ENCODE measurements around the gene PRRC2B.

The PRRC2B gene

DNA sequence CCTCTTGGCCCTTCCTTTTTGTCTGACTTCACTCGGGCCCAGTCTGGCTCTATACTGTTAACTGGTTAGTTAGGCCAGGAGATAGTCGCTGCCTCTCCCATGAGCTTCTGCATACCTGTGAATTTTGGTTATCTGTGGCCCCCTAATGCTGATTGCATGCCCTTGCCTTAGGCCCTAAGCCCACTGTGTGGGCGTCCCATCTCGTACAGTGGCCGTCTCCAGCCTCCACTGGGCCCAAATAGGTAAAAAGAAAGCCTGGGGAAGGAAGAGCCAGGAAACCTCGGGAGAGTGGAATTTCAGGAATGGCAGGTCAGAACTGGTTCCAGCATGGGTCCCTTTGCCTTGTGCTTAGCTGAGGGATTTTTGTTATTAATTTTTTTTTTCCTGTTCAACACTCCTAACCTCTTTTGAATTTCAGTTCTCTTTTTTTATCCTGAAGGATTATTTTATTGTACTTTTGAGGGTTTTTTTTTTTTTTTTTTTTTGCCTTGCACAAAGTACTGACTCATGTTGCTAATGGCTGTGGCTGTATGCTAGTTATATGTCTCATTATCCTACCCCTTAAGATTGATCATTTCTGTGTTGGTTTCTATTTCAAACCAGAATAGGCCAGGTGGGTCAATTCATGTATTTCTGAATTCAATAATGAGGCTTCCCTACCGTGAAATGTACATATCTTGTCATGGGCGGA, 3.4 kb downstream of the PRRC2B start:
- H3K4me3 ChIP-seq (ENCODE audit: low read depth, low read length): peak overlapping the region; percentile 68
- DNase-seq (ENCODE audit: low read depth): no peak
- in situ Hi-C loops (cut with HindIII; ENCODE audit: low sequenced_read_pairs): no loop called here
- no peak for TF ChIP-seq CTCF (IDR thresholded peaks at IDR 0.05; ENCODE audit: low read depth, low read length, missing control alignments)

DNA sequence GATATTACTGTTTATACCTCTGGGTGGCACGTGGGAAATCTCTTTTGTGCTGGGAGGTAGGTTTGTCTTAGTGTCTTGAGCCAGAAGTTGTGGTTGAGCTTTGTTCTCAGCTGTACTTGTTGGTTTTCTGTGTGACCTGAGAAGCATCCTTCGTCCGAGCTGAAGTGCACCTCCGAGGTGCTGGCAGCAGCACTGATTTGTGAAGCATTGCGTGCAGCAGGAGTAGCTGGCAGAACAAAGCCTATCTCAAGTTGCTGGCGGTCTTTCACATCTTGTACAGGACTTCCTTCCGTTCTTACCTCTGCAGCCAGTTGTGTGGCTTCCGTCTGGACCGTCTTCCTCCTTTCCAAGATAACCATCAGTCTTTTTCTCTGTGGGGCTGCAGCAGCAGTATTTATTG, 4.3 kb downstream of the PRRC2B start:
- peak overlapping the region; percentile 18 for H3K4me3 ChIP-seq (ENCODE audit: low read depth, low read length)
- DNase-seq (ENCODE audit: low read depth): no peak
- TF ChIP-seq CTCF (IDR thresholded peaks at IDR 0.05; ENCODE audit: low read depth, low read length, missing control alignments): no peak
- in situ Hi-C loops (cut with HindIII; ENCODE audit: low sequenced_read_pairs): no loop called here

GRCh38 chr9:131399972-131400371, 6.1 kb downstream of the PRRC2B start:
- in situ Hi-C loops (cut with HindIII; ENCODE audit: low sequenced_read_pairs): no loop called here
- no peak for TF ChIP-seq CTCF (IDR thresholded peaks at IDR 0.05; ENCODE audit: low read depth, low read length, missing control alignments)
- H3K4me3 ChIP-seq (ENCODE audit: low read depth, low read length): no peak overlapping the region
- no peak for DNase-seq (ENCODE audit: low read depth)

DNA sequence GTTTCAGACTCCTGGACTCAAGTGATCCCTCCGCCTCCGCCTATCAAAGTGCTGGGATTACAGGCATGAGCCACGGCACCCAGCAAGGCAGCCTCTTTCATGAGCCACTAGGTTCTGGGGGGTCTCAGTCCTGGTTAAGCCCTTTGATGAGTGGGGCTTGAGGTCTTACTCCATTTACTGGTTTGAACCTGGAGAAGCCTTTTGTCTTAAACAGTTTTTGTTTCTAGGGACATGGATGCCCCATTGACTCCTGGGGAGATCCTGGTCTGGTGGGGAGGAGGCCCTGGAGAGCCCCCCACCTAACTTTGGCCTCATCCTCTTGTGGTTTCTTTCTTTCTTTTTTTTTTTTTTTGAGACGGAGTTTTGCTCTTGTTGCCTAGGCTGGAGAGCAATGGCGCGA, 6.7 kb downstream of the PRRC2B start:
- no peak for TF ChIP-seq CTCF (IDR thresholded peaks at IDR 0.05; ENCODE audit: low read depth, low read length, missing control alignments)
- no peak overlapping the region for H3K4me3 ChIP-seq (ENCODE audit: low read depth, low read length)
- no peak for DNase-seq (ENCODE audit: low read depth)
- in situ Hi-C loops (cut with HindIII; ENCODE audit: low sequenced_read_pairs): no loop called here

DNA sequence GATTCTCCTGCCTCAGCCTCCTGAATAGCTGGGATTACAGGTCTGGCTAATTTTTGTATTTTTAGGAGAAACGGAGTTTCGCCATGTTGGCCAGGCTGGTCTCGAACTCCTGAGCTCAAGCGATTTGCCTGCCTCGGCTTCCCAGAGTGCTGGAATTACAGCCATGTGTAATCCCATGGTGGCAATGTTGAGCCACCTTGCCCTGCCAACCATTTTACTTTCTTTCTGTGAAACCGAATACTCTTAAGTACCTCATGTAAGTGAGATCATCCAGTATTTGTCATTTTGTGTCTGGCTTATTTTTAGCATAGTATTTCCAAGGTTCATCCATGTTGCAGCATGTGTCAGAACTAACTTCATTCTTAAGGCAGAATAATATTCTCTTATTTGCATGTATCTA, 8.2 kb downstream of the PRRC2B start:
- in situ Hi-C loops (cut with HindIII; ENCODE audit: low sequenced_read_pairs): no loop called here
- no peak overlapping the region for H3K4me3 ChIP-seq (ENCODE audit: low read depth, low read length)
- no peak for DNase-seq (ENCODE audit: low read depth)
- no peak for TF ChIP-seq CTCF (IDR thresholded peaks at IDR 0.05; ENCODE audit: low read depth, low read length, missing control alignments)

GRCh38 chr9:131402738-131403492, 9.0 kb downstream of the PRRC2B start:
- DNase-seq (ENCODE audit: low read depth): peak; percentile 74
- TF ChIP-seq CTCF (IDR thresholded peaks at IDR 0.05; ENCODE audit: low read depth, low read length, missing control alignments): no peak
- peak overlapping the region; percentile 3 for H3K4me3 ChIP-seq (ENCODE audit: low read depth, low read length)
- in situ Hi-C loops (cut with HindIII; ENCODE audit: low sequenced_read_pairs): no loop called here

Data from astrocyte of the cerebellum (primary cell).